ENCODE results near the gene COQ2. TPM values are rescaled to one million over a fixed set of nuclear protein-coding genes. Genes with fewer than 3 reads are reported as not detected.
"Not testable (repeated sequence)": the region's sequence is repeated elsewhere in the genome, so short reads cannot be mapped to it uniquely, and the experiment has no call there.

Gene COQ2
- total and polyA plus RNA-seq, 5 experiments from 2014 or later = 5.0 to 8.1 (median 5.3) TPM

GRCh38 chr4:83308672-83309071 lies 24.1 kb upstream of the COQ2 start:
- ATAC-seq (no peak), DNase-seq (no peak)
- Mint-ChIP-seq H3K4me3 (no peak overlapping the region), H3K27ac (no peak overlapping the region), H3K27me3 (no peaks in the 10 kb centered on the region), H3K9me3 (no peaks in the 10 kb centered on the region), H3K36me3 (peaks cover 5 to 35% (median 34%) of the 10 kb centered on the region in 3 donors), H3K4me1 (no peaks in the 10 kb centered on the region)
- POLR2A ChIA-PET = no interaction called here

GRCh38 chr4:83307920-83308319 lies 23.3 kb upstream of the COQ2 start:
- DNase-seq (no peak), ATAC-seq (no peak)
- Mint-ChIP-seq H3K36me3 (peaks cover 5 to 33% (median 33%) of the 10 kb centered on the region in 3 donors), H3K27ac (no peak overlapping the region), H3K27me3 (no peaks in the 10 kb centered on the region), H3K9me3 (no peaks in the 10 kb centered on the region), H3K4me1 (no peaks in the 10 kb centered on the region), H3K4me3 (no peak overlapping the region)
- POLR2A ChIA-PET = no interaction called here

- Mint-ChIP-seq H3K9me3 (no peaks in the 10 kb centered on the region), H3K36me3 (peaks cover 0 to 33% (median 30%) of the 10 kb centered on the region in 3 donors), H3K4me3 (no peak overlapping the region), H3K27me3 (no peaks in the 10 kb centered on the region), H3K27ac (no peak overlapping the region), H3K4me1 (no peaks in the 10 kb centered on the region)
- DNase-seq (no peak), ATAC-seq (no peak)
- POLR2A ChIA-PET = no interaction called here
Observed at GRCh38 chr4:83305187-83305586, 20.6 kb upstream of the COQ2 start.

GRCh38 chr4:83297548-83298260 lies 13.1 kb upstream of the COQ2 start:
- H3K9me3 Mint-ChIP-seq = no peaks in the 10 kb centered on the region
- POLR2A ChIA-PET = no interaction called here
- H3K27ac Mint-ChIP-seq = peak overlapping the region in 2 of 10 donors; percentile 17 to 58
- peaks cover 0 to 18% (median 17%) of the 10 kb centered on the region in 3 donors for H3K36me3 Mint-ChIP-seq
- no peak overlapping the region for H3K4me3 Mint-ChIP-seq
- ATAC-seq (peak in 1 of 2 donors; percentile 45), DNase-seq (peak in 1 of 10 donors; percentile 7)
- H3K27me3 Mint-ChIP-seq = no peaks in the 10 kb centered on the region
- peaks cover 7 to 13% (median 11%) of the 10 kb centered on the region in 4 donors for H3K4me1 Mint-ChIP-seq

- no peak overlapping the region for H3K27ac Mint-ChIP-seq
- peaks cover 0 to 2% (median 0%) of the 10 kb centered on the region in 9 donors for H3K9me3 Mint-ChIP-seq
- ATAC-seq (no peak), DNase-seq (no peak)
- peaks cover 0 to 6% (median 3%) of the 10 kb centered on the region in 3 donors for H3K36me3 Mint-ChIP-seq
- no peak overlapping the region for H3K4me3 Mint-ChIP-seq
- POLR2A ChIA-PET = interaction anchor here (0.9 kb wide), 1 partner anchor 9 kb away, joined by 5 read pairs; the partner anchor contains the start of gene COQ2
- H3K4me1 Mint-ChIP-seq = peaks cover 7 to 13% (median 11%) of the 10 kb centered on the region in 4 donors
- H3K27me3 Mint-ChIP-seq = no peaks in the 10 kb centered on the region
Observed at GRCh38 chr4:83293305-83294046, 8.9 kb upstream of the COQ2 start.

- H3K27ac Mint-ChIP-seq, H3K36me3 Mint-ChIP-seq, H3K4me1 Mint-ChIP-seq, H3K4me3 Mint-ChIP-seq, ATAC-seq, DNase-seq, H3K27me3 Mint-ChIP-seq, H3K9me3 Mint-ChIP-seq, POLR2A ChIA-PET: not testable (repeated sequence)
Observed at GRCh38 chr4:83290059-83290774, 5.6 kb upstream of the COQ2 start.

- DNase-seq, H3K36me3 Mint-ChIP-seq, ATAC-seq, H3K4me3 Mint-ChIP-seq, H3K9me3 Mint-ChIP-seq, POLR2A ChIA-PET, H3K27me3 Mint-ChIP-seq, H3K27ac Mint-ChIP-seq: not testable (repeated sequence)
- peaks cover 9 to 23% (median 13%) of the 10 kb centered on the region in 4 donors for H3K4me1 Mint-ChIP-seq
Observed at GRCh38 chr4:83288381-83288780, 3.8 kb upstream of the COQ2 start.

- H3K4me1 Mint-ChIP-seq = peaks cover 18 to 54% (median 33%) of the 10 kb centered on the region in 4 donors
- DNase-seq (peak in 2 of 10 donors; percentile 6 to 17), ATAC-seq (peak; percentile 7 to 15)
- H3K4me3 Mint-ChIP-seq = peak overlapping the region; percentile 87 to 99 (median 98)
- peaks cover 0 to 2% (median 0%) of the 10 kb centered on the region in 9 donors for H3K9me3 Mint-ChIP-seq
- peak overlapping the region; percentile 96 to 99 (median 98) for H3K27ac Mint-ChIP-seq
- POLR2A ChIA-PET = interaction anchor here (0.6 to 2.0 kb wide), 19 partner anchors 11 to 1531 kb away, joined by 3 to 12 read pairs (median 4); partner anchors contain the start of genes COPS4, HELQ, HNRNPDL and MRPS18C
- no peaks in the 10 kb centered on the region for H3K27me3 Mint-ChIP-seq
- no peaks in the 10 kb centered on the region for H3K36me3 Mint-ChIP-seq
Observed at GRCh38 chr4:83285055-83285407, 433 bp upstream of the COQ2 start.

GRCh38 chr4:83283181-83283580 lies 1.4 kb downstream of the COQ2 start:
- Mint-ChIP-seq H3K27me3 (no peaks in the 10 kb centered on the region), H3K9me3 (no peaks in the 10 kb centered on the region), H3K27ac (peak overlapping the region in 9 of 10 donors; percentile 63 to 96 (median 89)), H3K4me3 (peak overlapping the region; percentile 81 to 99 (median 90)), H3K4me1 (peaks cover 18 to 54% (median 33%) of the 10 kb centered on the region in 4 donors), H3K36me3 (peaks cover 0 to 8% (median 5%) of the 10 kb centered on the region in 3 donors)
- ATAC-seq = no peak
- POLR2A ChIA-PET = interaction anchor here (0.5 to 1.9 kb wide), 6 partner anchors 11 to 819 kb away, joined by 3 to 12 read pairs (median 8); partner anchors contain the start of genes HELQ and MRPS18C
- no peak for DNase-seq

GRCh38 chr4:83282049-83282535 lies 2.5 kb downstream of the COQ2 start:
- H3K27me3 Mint-ChIP-seq = no peaks in the 10 kb centered on the region
- peaks cover 20 to 56% (median 35%) of the 10 kb centered on the region in 4 donors for H3K4me1 Mint-ChIP-seq
- POLR2A ChIA-PET = interaction anchor here (1.5 kb wide), 1 partner anchor 173 kb away, joined by 6 read pairs; the partner anchor contains the start of genes HELQ and MRPS18C
- DNase-seq = peak; percentile 13 to 76 (median 57)
- H3K36me3 Mint-ChIP-seq = peaks cover 0 to 13% (median 5%) of the 10 kb centered on the region in 3 donors
- no peak for ATAC-seq
- peak overlapping the region in 6 of 10 donors; percentile 10 to 67 (median 35) for H3K27ac Mint-ChIP-seq
- no peaks in the 10 kb centered on the region for H3K9me3 Mint-ChIP-seq
- peak overlapping the region in 6 of 10 donors; percentile 6 to 60 (median 28) for H3K4me3 Mint-ChIP-seq

GRCh38 chr4:83281307-83281706 lies 3.3 kb downstream of the COQ2 start:
- DNase-seq (no peak), ATAC-seq (no peak)
- peak overlapping the region in 1 of 10 donors; percentile 15 for H3K27ac Mint-ChIP-seq
- H3K27me3 Mint-ChIP-seq = no peaks in the 10 kb centered on the region
- peak overlapping the region in 1 of 10 donors; percentile 22 for H3K4me3 Mint-ChIP-seq
- no peaks in the 10 kb centered on the region for H3K9me3 Mint-ChIP-seq
- H3K4me1 Mint-ChIP-seq = peaks cover 22 to 61% (median 37%) of the 10 kb centered on the region in 4 donors
- POLR2A ChIA-PET = interaction anchor here (1.7 kb wide), 1 partner anchor 246 kb away, joined by 4 read pairs; the partner anchor contains the start of gene COPS4
- peaks cover 0 to 14% (median 5%) of the 10 kb centered on the region in 3 donors for H3K36me3 Mint-ChIP-seq

All from naive thymus-derived CD8-positive, alpha-beta T cell (primary cell).